HG02870 (cell line): Measurements from ENCODE around the gene ST3GAL5.

ENCODE experiments used
- ATAC-seq: cut with Tn5 transposase; IDR thresholded peaks from one replicate; pipeline ENCODE4 v1.9.1; 2021; ENCODE audit warnings: mild to moderate bottlenecking, moderate library complexity; ENCODE audit not compliant: unreplicated experiment

The ST3GAL5 gene

DNA sequence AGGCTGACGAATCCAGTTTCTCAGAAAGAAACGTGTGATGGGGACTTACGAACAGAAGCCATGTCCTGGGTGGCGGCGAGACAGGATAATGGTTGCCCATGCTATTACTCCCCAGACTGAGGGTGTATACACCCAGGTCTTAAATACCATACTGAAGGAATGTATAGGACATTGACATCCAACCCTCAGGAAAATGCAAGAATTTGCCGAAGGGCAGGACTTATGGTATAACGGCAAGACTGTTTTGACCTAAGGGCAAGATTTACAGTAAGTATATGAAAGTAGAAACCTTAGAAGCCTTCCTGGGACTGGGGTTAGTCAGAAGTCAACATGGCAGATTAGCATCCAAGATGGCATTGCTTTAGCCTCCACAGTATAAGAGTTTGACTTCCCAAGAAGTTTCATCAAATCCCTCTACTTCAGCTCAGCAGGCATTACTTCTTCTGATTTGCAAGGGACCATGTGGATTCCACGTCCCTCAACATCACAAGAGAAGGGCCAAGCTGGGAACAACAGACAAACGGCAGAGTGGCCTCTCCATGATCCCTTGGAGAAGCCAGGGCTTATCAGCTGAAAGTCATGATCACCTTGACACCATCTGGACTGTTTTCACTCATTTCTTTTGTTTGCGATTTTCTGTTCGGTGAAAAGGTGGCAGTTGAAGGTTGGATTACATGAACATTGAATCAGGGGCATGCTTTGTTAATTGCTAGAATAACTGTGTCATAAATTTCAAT, 21.1 kb downstream of the ST3GAL5 start:
- ATAC-seq = no peak

- no peak for ATAC-seq
Observed at GRCh38 chr2:85867121-85867520, 21.7 kb downstream of the ST3GAL5 start.

DNA sequence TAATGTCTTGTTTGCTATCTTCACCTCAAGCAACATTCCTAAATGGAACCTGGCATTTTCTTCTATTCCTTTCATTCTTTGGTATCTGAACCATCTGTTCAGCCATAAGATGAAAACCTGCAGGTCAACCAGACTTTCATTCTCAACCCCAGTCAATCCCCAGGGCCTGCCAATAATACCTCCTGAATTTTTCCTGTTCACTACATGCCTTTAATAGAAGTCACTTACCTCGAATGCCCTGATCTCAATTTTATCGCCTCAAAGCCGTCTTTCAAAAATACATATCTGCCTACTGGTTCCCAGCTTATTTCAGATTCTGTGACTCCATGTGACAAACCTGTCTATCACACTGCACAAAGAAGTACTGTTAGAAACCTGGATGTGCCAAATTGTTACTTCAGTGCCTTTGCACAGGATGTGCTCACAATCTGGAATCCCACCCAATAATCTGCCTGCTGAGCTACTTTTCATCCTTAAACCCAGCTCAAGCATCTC, 22.6 kb downstream of the ST3GAL5 start:
- no peak for ATAC-seq

DNA sequence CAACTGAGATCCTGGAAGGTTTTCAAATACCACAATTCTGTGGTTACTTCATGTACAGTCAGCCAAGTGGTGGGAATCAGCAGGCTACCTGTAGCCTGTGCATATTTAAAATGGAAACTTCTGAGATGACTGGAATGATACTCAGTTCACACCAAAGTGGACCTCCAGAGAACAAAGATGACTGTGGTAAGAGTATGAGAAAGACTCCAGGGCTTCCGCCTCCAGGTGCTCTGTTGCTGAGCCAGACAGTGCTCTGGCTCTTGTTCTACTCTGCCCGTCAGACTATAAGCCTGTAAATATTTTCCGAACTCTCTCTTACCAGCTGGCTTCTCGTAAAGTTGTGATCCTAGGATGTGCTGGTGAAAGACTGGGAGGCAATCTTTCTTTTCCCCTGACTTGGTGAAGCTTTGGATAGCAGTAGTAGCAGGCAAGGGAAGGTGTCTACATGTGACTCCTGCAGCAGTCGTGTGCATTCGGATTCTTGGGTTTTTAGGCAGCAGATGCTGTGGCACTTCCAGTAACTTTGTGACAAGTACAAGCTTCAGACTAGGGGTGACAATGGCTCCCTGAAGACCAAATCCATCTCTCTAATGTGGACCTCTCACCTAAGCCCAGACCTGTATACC, 23.1 kb downstream of the ST3GAL5 start:
- ATAC-seq = peak; percentile 78

- ATAC-seq = no peak
Observed at GRCh38 chr2:85864654-85865053, 24.1 kb downstream of the ST3GAL5 start.

DNA sequence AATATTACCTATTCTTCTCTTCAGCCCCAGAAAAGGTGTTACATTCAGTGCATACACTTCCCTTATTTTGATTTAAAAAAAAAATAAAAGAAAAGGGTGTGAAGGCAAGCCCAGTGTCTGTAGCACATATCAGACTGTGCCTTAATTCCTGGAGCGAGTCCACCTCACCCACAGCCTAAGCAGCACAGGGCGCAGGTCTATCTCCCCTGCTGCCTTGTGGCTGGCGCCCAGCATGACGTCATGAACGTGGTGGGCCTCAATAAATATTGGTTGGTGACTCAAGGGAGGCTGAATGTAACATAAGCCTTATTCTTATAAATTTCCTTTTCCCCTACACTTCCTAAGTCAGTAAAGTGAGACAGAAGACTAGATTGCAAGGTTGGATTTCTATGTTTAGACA, 26.4 kb downstream of the ST3GAL5 start:
- ATAC-seq = no peak

GRCh38 chr2:85861650-85862049, 27.1 kb downstream of the ST3GAL5 start:
- no peak for ATAC-seq

DNA sequence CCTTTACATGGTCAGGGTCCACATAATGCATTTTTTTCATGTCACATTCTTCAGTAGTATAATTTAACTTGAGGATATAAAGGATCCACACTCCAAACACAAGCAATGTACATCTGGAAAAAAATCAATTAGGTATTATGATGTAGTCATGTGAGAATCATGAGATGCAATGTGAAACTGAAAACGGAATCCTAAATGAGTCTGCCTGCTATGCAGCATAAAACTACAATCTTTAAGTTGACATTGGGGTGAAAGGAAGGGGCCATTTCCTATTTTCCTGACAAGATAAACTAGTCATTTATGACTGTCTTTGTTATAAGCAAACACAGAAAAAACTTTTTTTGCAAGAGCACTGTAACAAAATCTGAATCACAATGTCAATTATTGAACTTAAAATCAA, 27.6 kb downstream of the ST3GAL5 start:
- no peak for ATAC-seq

- ATAC-seq = no peak
Observed at GRCh38 chr2:85858841-85859240, 29.9 kb downstream of the ST3GAL5 start.

DNA sequence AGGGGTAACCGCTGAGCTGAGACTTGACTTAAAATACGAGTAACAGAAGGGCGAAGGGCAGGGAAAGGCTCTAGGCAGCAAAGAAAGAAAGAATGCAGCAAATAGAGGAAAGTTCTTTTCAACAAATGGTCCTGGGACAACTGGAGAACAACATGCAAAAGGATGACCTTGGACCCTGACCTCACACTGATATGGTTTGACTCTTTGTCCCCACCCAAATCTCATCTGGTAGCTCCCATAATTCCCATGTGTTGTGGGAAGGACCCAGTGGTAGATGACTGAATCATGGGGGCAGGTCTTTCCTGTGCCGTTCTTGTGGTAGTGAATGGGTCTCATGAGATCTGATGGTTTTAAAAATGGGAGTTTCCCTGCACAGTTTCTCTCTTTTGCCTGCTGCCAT, 33.9 kb downstream of the ST3GAL5 start:
- no peak for ATAC-seq

DNA sequence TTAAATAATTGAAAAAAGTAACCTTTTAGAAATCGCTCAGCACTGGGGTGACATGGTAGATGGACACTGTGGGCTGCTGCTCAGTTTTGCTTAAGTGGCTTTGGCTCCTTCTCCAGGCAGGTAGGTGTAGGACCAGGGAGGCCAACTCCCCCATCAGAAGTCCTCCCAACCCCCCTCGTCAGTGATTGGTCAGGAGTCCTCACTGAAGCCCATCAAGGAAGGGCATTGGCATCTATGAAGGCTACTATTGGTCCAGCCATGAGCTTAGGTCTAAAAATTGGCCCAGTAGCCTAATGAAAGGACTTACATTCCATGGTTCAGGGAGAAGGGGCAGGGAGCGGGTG, 34.7 kb downstream of the ST3GAL5 start:
- ATAC-seq = no peak

GRCh38 chr2:85853499-85854165, 35.2 kb downstream of the ST3GAL5 start:
- ATAC-seq = peak; percentile 62

DNA sequence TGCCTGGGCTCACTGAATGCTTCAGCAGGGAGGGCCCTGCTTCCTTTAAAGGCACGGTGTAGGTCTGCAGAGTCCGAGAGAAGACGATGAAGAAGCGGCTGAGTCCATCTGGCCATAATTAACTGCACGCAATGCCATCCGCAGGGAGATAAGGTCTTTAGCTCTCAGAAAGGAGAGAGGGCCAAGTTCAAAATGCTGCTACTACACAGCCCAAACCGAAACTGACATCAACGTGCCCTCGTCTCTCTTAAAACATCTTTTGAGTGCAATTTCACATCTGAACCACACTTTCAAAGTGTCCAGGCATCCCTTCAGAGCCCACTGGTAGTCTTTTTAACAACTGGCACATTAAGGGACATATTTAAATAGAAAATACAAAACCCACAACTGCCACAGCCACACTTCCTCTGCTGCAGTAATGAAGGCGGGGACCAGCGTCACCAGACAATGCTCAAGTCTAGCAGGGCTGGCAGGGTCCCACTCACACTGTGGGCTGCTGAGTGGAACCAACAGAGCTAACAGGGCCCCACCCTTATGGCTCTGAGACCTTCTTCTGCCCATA, 35.8 kb downstream of the ST3GAL5 start:
- ATAC-seq = peak; percentile 43

DNA sequence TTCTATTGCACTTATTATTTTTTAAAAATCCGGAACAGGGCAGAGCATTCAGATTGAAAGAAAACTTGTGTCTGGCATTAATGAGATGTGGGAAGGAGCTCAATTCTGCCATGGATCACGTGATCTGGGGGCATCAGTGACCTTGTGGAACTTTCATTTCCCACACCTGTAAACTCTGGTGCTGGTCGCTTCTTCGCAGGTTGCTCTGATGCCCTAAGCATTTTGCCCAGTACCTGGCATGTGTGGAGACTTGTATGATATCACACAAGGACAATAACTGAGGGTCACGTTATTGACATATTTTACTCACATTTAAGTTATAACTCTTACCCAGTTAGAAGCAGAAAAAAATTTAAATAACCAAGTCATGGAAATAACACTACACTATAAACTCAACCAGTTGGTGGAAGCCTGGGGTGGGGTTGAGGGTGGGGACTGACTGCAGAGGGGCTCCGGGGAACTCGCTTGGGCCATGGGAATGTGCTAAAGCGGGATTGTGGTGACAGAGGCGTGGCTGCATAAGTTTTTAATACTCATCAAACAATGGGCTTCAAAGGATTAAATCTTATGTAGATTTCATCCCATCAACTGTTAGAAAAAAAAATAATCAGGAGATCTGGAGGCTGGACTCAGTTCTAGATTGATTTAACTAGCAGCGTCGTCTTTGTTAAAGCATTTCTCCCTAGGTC, 36.5 kb downstream of the ST3GAL5 start:
- no peak for ATAC-seq

- no peak for ATAC-seq
Observed at GRCh38 chr2:85851253-85852151, 37.3 kb downstream of the ST3GAL5 start.

- no peak for ATAC-seq
Observed at GRCh38 chr2:85850451-85850850, 38.3 kb downstream of the ST3GAL5 start.

- ATAC-seq = no peak
Observed at GRCh38 chr2:85847051-85847588, 41.7 kb downstream of the ST3GAL5 start.

DNA sequence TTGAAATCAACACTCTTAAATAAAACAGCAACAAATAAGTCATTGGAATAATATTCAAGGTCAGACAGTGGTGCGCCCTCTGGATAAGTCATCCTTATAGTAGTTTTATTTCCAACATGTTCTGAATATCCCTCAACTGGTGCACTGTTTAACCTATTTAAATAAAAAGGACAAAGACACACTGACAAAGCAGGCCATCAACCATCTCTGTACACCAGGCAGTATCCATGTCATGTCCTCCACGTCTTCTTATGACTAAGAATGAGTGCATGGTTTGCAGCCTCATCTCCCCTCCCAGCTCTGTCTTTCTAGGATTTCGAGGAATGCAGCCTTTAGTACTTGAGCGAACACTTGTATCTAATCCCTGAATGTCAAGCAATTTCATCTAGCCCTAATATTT, 42.4 kb downstream of the ST3GAL5 start:
- no peak for ATAC-seq

- ATAC-seq = no peak
Observed at GRCh38 chr2:85844486-85844885, 44.3 kb downstream of the ST3GAL5 start.

DNA sequence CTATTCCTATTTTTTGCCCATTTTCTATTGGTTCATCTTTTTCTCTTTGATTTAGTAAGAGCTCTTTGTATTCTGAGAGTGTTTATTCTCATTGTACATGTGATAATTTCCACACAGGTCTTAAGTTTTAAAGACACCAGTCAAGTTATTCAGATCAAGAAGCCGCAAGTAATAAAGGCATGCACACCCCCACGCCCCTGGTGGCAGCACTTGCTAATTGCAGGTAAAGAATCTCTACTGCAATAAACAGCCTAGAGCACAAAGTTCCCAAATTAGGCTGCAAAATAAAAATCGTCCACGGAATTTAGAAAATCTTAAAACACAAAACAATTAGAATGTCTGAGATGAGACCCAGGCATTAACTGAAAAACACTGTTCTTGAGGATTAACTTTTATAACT, 45.2 kb downstream of the ST3GAL5 start:
- ATAC-seq = no peak
